ENCODE measurements around the gene TENM4.

TENM4 gene

DNA sequence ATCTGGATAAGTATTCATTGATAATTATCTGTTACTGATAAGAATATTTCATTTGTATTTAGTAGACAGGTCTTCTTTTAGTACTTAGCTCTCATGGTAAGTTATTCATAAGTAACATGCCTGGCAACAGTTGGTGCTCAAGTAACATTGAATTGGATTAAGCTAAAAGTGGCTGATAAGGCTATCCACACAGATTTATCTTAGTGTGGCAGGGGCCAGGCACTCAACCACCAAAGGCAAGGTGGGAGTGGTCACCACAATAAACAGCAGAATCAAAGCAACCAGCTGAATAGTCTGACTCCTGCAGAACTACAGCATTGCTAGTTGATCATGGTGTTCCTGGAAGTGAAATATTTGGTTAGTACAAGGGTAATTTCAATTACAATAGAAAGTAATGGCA lies 833.1 kb downstream of the TENM4 start:
- no peak for DNase-seq (ENCODE audit: low spot score)

DNA sequence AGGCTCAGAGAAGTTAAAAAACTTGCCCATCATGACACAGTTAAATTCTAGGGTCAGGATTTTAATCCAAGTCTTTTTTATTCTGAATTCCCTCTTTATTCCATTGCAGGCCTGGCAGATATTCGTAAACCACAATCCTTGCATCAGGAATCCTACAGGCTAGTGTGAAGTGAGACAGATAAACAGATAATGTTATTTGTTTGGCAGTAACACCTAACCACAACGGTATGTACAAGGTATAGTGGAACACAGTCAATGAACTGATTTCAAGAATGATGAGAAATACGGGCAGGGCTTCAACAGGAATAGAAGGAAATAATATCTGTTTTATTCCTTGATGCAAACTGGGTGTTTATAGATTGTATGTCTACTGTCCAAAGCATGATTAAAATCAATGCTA lies 834.2 kb downstream of the TENM4 start:
- Histone ChIP-seq H2BK12ac (ENCODE audit: low read length) (no peak overlapping the region), H3K9me3 (replicated peaks in 1 of 2; ENCODE audit: control insufficient read depth in 2 of 2, insufficient read depth in 1 of 2, low read depth in 1 of 2, low read length in 2 of 2) (no peaks in the 10 kb centered on the region), H4K8ac (ENCODE audit: low read depth, low read length) (no peak overlapping the region), H3K4me1 (ENCODE audit: control insufficient read depth in 2 of 2, insufficient read depth in 1 of 2, low read depth in 1 of 2, low read length in 2 of 2) (peaks cover 0 to 1% of the 10 kb centered on the region in 2 donors), H3K4me2 (ENCODE audit: insufficient read depth, low read length, poor library complexity, severe bottlenecking) (no peak overlapping the region), H3K27ac (replicated peaks; ENCODE audit: low read length) (no peak overlapping the region), H2AFZ (ENCODE audit: low read length) (no peak overlapping the region), H3K36me3 (replicated peaks in 1 of 2; ENCODE audit: control insufficient read depth in 2 of 2, insufficient read depth in 2 of 2, low read length in 2 of 2) (no peaks in the 10 kb centered on the region), H3K79me1 (ENCODE audit: low read depth, low read length) (no peaks in the 10 kb centered on the region), H3K4me3 (ENCODE audit: low read length in 2 of 2) (no peak overlapping the region), H2BK120ac (ENCODE audit: low read depth, low read length) (no peak overlapping the region), H3K23ac (ENCODE audit: low read depth, low read length, poor library complexity) (no peak overlapping the region), H2AK5ac (ENCODE audit: low read depth, low read length) (no peak overlapping the region), H3K18ac (ENCODE audit: low read length) (no peak overlapping the region), H4K91ac (ENCODE audit: low read depth, low read length, poor library complexity) (no peak overlapping the region), H2BK5ac (ENCODE audit: low read length) (no peak overlapping the region), H3K27me3 (ENCODE audit: control insufficient read depth in 3 of 3, insufficient read depth in 3 of 3, low read depth in 1 of 3, low read length in 3 of 3) (peaks cover 0 to 5% (median 0%) of the 10 kb centered on the region in 3 experiments), H3K9ac (ENCODE audit: low read depth, low read length, poor library complexity) (no peak overlapping the region), H2BK15ac (ENCODE audit: low read length) (no peak overlapping the region), H3K14ac (ENCODE audit: low read length) (no peak overlapping the region), H3K4ac (ENCODE audit: low read length) (no peak overlapping the region)
- no CpG with 5 or more reads among the region's 3 CpGs for WGBS, 2 donors (ENCODE audit: extremely low coverage in 2 of 2, insufficient read length in 2 of 2, insufficient replicate concordance in 1 of 2)
- no peak for DNase-seq (ENCODE audit: low spot score)

More for the DNA sequence above, 833.1 kb downstream of the TENM4 start:
- no peak overlapping the region for H2AK5ac ChIP-seq (ENCODE audit: low read depth, low read length)
- no peaks in the 10 kb centered on the region for H3K79me1 ChIP-seq (ENCODE audit: low read depth, low read length)
- H3K27me3 ChIP-seq (ENCODE audit: control insufficient read depth in 3 of 3, insufficient read depth in 3 of 3, low read depth in 1 of 3, low read length in 3 of 3), result peaks cover 0 to 5% (median 0%) of the 10 kb centered on the region in 3 experiments
- no peak overlapping the region for H2BK120ac ChIP-seq (ENCODE audit: low read depth, low read length)
- H3K23ac ChIP-seq (ENCODE audit: low read depth, low read length, poor library complexity), result no peak overlapping the region
- H2BK12ac ChIP-seq (ENCODE audit: low read length), result no peak overlapping the region
- no peak overlapping the region for H2AFZ ChIP-seq (ENCODE audit: low read length)
- no peak overlapping the region for H2BK15ac ChIP-seq (ENCODE audit: low read length)
- H2BK5ac ChIP-seq (ENCODE audit: low read length), result no peak overlapping the region
- no peak overlapping the region for H4K91ac ChIP-seq (ENCODE audit: low read depth, low read length, poor library complexity)
- H3K9ac ChIP-seq (ENCODE audit: low read depth, low read length, poor library complexity), result no peak overlapping the region
- H3K18ac ChIP-seq (ENCODE audit: low read length), result no peak overlapping the region
- H3K4me3 ChIP-seq (ENCODE audit: low read length in 2 of 2), result no peak overlapping the region
- H3K4ac ChIP-seq (ENCODE audit: low read length), result no peak overlapping the region
- H3K27ac ChIP-seq (replicated peaks; ENCODE audit: low read length), result no peak overlapping the region
- H3K4me1 ChIP-seq (ENCODE audit: control insufficient read depth in 2 of 2, insufficient read depth in 1 of 2, low read depth in 1 of 2, low read length in 2 of 2), result peaks cover 0 to 1% of the 10 kb centered on the region in 2 donors
- no peak overlapping the region for H3K4me2 ChIP-seq (ENCODE audit: insufficient read depth, low read length, poor library complexity, severe bottlenecking)
- no peak overlapping the region for H3K14ac ChIP-seq (ENCODE audit: low read length)
- no peaks in the 10 kb centered on the region for H3K9me3 ChIP-seq (replicated peaks in 1 of 2; ENCODE audit: control insufficient read depth in 2 of 2, insufficient read depth in 1 of 2, low read depth in 1 of 2, low read length in 2 of 2)
- no peak overlapping the region for H4K8ac ChIP-seq (ENCODE audit: low read depth, low read length)
- no peaks in the 10 kb centered on the region for H3K36me3 ChIP-seq (replicated peaks in 1 of 2; ENCODE audit: control insufficient read depth in 2 of 2, insufficient read depth in 2 of 2, low read length in 2 of 2)

- no peak for DNase-seq (ENCODE audit: low spot score)
- Histone ChIP-seq H3K14ac (ENCODE audit: low read length) (no peak overlapping the region), H4K91ac (ENCODE audit: low read depth, low read length, poor library complexity) (no peak overlapping the region), H2BK5ac (ENCODE audit: low read length) (no peak overlapping the region), H3K4me2 (ENCODE audit: insufficient read depth, low read length, poor library complexity, severe bottlenecking) (no peak overlapping the region), H3K18ac (ENCODE audit: low read length) (no peak overlapping the region), H3K4me3 (ENCODE audit: low read length in 2 of 2) (no peak overlapping the region), H3K79me1 (ENCODE audit: low read depth, low read length) (no peaks in the 10 kb centered on the region), H3K36me3 (replicated peaks in 1 of 2; ENCODE audit: control insufficient read depth in 2 of 2, insufficient read depth in 2 of 2, low read length in 2 of 2) (no peaks in the 10 kb centered on the region), H3K23ac (ENCODE audit: low read depth, low read length, poor library complexity) (no peak overlapping the region), H3K27ac (replicated peaks; ENCODE audit: low read length) (no peak overlapping the region), H2AK5ac (ENCODE audit: low read depth, low read length) (no peak overlapping the region), H3K4me1 (ENCODE audit: control insufficient read depth in 2 of 2, insufficient read depth in 1 of 2, low read depth in 1 of 2, low read length in 2 of 2) (peaks cover 0 to 1% of the 10 kb centered on the region in 2 donors), H4K8ac (ENCODE audit: low read depth, low read length) (no peak overlapping the region), H2BK15ac (ENCODE audit: low read length) (no peak overlapping the region), H3K27me3 (ENCODE audit: control insufficient read depth in 3 of 3, insufficient read depth in 3 of 3, low read depth in 1 of 3, low read length in 3 of 3) (peaks cover 0 to 5% (median 0%) of the 10 kb centered on the region in 3 experiments), H3K9ac (ENCODE audit: low read depth, low read length, poor library complexity) (no peak overlapping the region), H2BK120ac (ENCODE audit: low read depth, low read length) (no peak overlapping the region), H2BK12ac (ENCODE audit: low read length) (no peak overlapping the region), H2AFZ (ENCODE audit: low read length) (no peak overlapping the region), H3K4ac (ENCODE audit: low read length) (no peak overlapping the region), H3K9me3 (replicated peaks in 1 of 2; ENCODE audit: control insufficient read depth in 2 of 2, insufficient read depth in 1 of 2, low read depth in 1 of 2, low read length in 2 of 2) (no peaks in the 10 kb centered on the region)
- no CpG with 5 or more reads among the region's 7 CpGs for WGBS, 2 donors (ENCODE audit: extremely low coverage in 2 of 2, insufficient read length in 2 of 2, insufficient replicate concordance in 1 of 2)
Measured at GRCh38 chr11:78605296-78605695, 835.5 kb downstream of the TENM4 start.

- no CpG with 5 or more reads among the region's 1 CpG for WGBS, 2 donors (ENCODE audit: extremely low coverage in 2 of 2, insufficient read length in 2 of 2, insufficient replicate concordance in 1 of 2)
- no peak overlapping the region for H2BK15ac ChIP-seq (ENCODE audit: low read length)
- no peaks in the 10 kb centered on the region for H3K9me3 ChIP-seq (replicated peaks in 1 of 2; ENCODE audit: control insufficient read depth in 2 of 2, insufficient read depth in 1 of 2, low read depth in 1 of 2, low read length in 2 of 2)
- no peak overlapping the region for H3K27ac ChIP-seq (replicated peaks; ENCODE audit: low read length)
- no peak overlapping the region for H4K8ac ChIP-seq (ENCODE audit: low read depth, low read length)
- no peaks in the 10 kb centered on the region for H3K36me3 ChIP-seq (replicated peaks in 1 of 2; ENCODE audit: control insufficient read depth in 2 of 2, insufficient read depth in 2 of 2, low read length in 2 of 2)
- no peaks in the 10 kb centered on the region for H3K79me1 ChIP-seq (ENCODE audit: low read depth, low read length)
- no peak overlapping the region for H3K18ac ChIP-seq (ENCODE audit: low read length)
- no peak overlapping the region for H3K14ac ChIP-seq (ENCODE audit: low read length)
- H2AFZ ChIP-seq (ENCODE audit: low read length), result no peak overlapping the region
- no peak overlapping the region for H2AK5ac ChIP-seq (ENCODE audit: low read depth, low read length)
- no peak overlapping the region for H3K4me3 ChIP-seq (ENCODE audit: low read length in 2 of 2)
- H4K91ac ChIP-seq (ENCODE audit: low read depth, low read length, poor library complexity), result no peak overlapping the region
- peaks cover 0 to 5% (median 0%) of the 10 kb centered on the region in 3 experiments for H3K27me3 ChIP-seq (ENCODE audit: control insufficient read depth in 3 of 3, insufficient read depth in 3 of 3, low read depth in 1 of 3, low read length in 3 of 3)
- DNase-seq (ENCODE audit: low spot score), result no peak
- H3K4me1 ChIP-seq (ENCODE audit: control insufficient read depth in 2 of 2, insufficient read depth in 1 of 2, low read depth in 1 of 2, low read length in 2 of 2), result no peaks in the 10 kb centered on the region
- no peak overlapping the region for H3K9ac ChIP-seq (ENCODE audit: low read depth, low read length, poor library complexity)
- H2BK12ac ChIP-seq (ENCODE audit: low read length), result no peak overlapping the region
- H2BK120ac ChIP-seq (ENCODE audit: low read depth, low read length), result no peak overlapping the region
- no peak overlapping the region for H3K23ac ChIP-seq (ENCODE audit: low read depth, low read length, poor library complexity)
- H2BK5ac ChIP-seq (ENCODE audit: low read length), result no peak overlapping the region
- no peak overlapping the region for H3K4me2 ChIP-seq (ENCODE audit: insufficient read depth, low read length, poor library complexity, severe bottlenecking)
- H3K4ac ChIP-seq (ENCODE audit: low read length), result no peak overlapping the region
Measured at GRCh38 chr11:78603792-78604191, 837.0 kb downstream of the TENM4 start.
